ENCODE data around the gene AGBL2. TPM values are rescaled to one million over a fixed set of nuclear protein-coding genes. Genes with fewer than 3 reads are reported as not detected.

The AGBL2 gene
- total RNA-seq, 1 donor from 2014 or later, result 0.06 TPM

- H3K4me3 ChIP-seq (ENCODE audit: low read depth, low read length), result no peak overlapping the region
- no peak for DNase-seq (ENCODE audit: low read depth)
Measured at GRCh38 chr11:47611348-47611794, 103.8 kb downstream of the AGBL2 start.

GRCh38 chr11:47609675-47610074, 105.5 kb downstream of the AGBL2 start:
- TF ChIP-seq, protein P1, sequence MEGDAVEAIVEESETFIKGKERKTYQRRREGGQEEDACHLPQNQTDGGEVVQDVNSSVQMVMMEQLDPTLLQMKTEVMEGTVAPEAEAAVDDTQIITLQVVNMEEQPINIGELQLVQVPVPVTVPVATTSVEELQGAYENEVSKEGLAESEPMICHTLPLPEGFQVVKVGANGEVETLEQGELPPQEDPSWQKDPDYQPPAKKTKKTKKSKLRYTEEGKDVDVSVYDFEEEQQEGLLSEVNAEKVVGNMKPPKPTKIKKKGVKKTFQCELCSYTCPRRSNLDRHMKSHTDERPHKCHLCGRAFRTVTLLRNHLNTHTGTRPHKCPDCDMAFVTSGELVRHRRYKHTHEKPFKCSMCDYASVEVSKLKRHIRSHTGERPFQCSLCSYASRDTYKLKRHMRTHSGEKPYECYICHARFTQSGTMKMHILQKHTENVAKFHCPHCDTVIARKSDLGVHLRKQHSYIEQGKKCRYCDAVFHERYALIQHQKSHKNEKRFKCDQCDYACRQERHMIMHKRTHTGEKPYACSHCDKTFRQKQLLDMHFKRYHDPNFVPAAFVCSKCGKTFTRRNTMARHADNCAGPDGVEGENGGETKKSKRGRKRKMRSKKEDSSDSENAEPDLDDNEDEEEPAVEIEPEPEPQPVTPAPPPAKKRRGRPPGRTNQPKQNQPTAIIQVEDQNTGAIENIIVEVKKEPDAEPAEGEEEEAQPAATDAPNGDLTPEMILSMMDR (conservative IDR thresholded peaks at IDR 0.05; ENCODE audit: low read depth, low read length), result no peak
- no peak overlapping the region for H3K4me3 ChIP-seq (ENCODE audit: low read depth, low read length)
- no peak for DNase-seq (ENCODE audit: low read depth)

More at GRCh38 chr11:47611348-47611794, 103.8 kb downstream of the AGBL2 start:
- TF ChIP-seq, protein P1 (conservative IDR thresholded peaks at IDR 0.05; ENCODE audit: low read depth, low read length), result no peak

Other genes with a start within 250 kb of the AGBL2 start
- 64.8 and 71.8 TPM in 2 replicates for gene CELF1, start 162.2 kb downstream of the AGBL2 start, total RNA-seq
- gene PTPMT1, start 149.8 kb downstream of the AGBL2 start, total RNA-seq, result 124 and 170 TPM in 2 replicates
- 12.3 and 27.2 TPM in 2 replicates for gene KBTBD4, start 136.4 kb downstream of the AGBL2 start, total RNA-seq
- 85.6 and 89.3 TPM in 2 replicates for gene NDUFS3, start 136.3 kb downstream of the AGBL2 start, total RNA-seq
- gene FAM180B, start 128.7 kb downstream of the AGBL2 start, total RNA-seq, result not detected in 2 replicates
- gene C1QTNF4, start 121.0 kb downstream of the AGBL2 start, total RNA-seq, result 2.9 and 3.1 TPM in 2 replicates
- 153 and 160 TPM in 2 replicates for gene MTCH2, start 72.8 kb downstream of the AGBL2 start, total RNA-seq
- 31.0 and 63.5 TPM in 2 replicates for gene FNBP4, start 52.0 kb upstream of the AGBL2 start, total RNA-seq
- 12.3 and 19.9 TPM in 2 replicates for gene NUP160, start 133.0 kb upstream of the AGBL2 start, total RNA-seq